K562 (cell line): ENCODE results near the gene IPO7. TPM values are rescaled to one million over a fixed set of nuclear protein-coding genes. Genes with fewer than 3 reads are reported as not detected.

Source experiments
- ATF7 ChIP-seq: fragments of 450-650 bp; IDR thresholded peaks from 2 replicates; pipeline ENCODE4 v1.7.1; 2014; ENCODE audit warnings: mild to moderate bottlenecking, moderate library complexity
- BHLHE40 ChIP-seq: IDR thresholded peaks from 2 replicates; pipeline ENCODE4 v1.6.1; 2011; ENCODE audit warnings: low read length, improper control_type of control experiment
- CAMTA2 ChIP-seq: fragments of 250-450 bp; sonication (Bioruptor Pico); conservative IDR thresholded peaks from 2 replicates; pipeline ENCODE4 v1.5.1; 2022
- CC2D1A ChIP-seq: fragments of 450-650 bp; IDR thresholded peaks from 2 replicates; pipeline ENCODE4 v1.6.1; 2017; ENCODE audit warnings: mild to moderate bottlenecking
- FOXK1 ChIP-seq: sonication (generic); formaldehyde crosslinking; IDR thresholded peaks from 2 replicates; pipeline ENCODE4 v1.8.0; 2022; ENCODE audit warnings: missing genetic modification reagents, mild to moderate bottlenecking, borderline replicate concordance
- FOXO4 ChIP-seq: fragments of 450-650 bp; formaldehyde crosslinking; IDR thresholded peaks from 2 replicates; pipeline ENCODE4 v1.4.0; 2020; ENCODE audit warnings: mild to moderate bottlenecking, moderate library complexity
- HDAC6 ChIP-seq: IDR thresholded peaks from 2 replicates; pipeline ENCODE4 v1.6.1; 2012; ENCODE audit warnings: low read depth, mild to moderate bottlenecking, control low read depth, inconsistent platforms, low read length, moderate library complexity
- HOMEZ ChIP-seq: fragments of 250-450 bp; sonication (Bioruptor Pico); IDR thresholded peaks from 2 replicates; pipeline ENCODE4 v1.4.0; 2020; ENCODE audit warnings: mild to moderate bottlenecking, moderate library complexity
- MYC ChIP-seq, 2 experiments: fragments of 250-450 bp in 1 of 2; sonication (Bioruptor Pico) in 1 of 2; IDR thresholded peaks; 2 replicates each; pipeline versions ENCODE4 v1.5.1 to v1.6.1; 2012 to 2021; ENCODE audit warnings: low read depth in 2 of 2, borderline replicate concordance in 1 of 2, improper control_type of control experiment in 1 of 2, low read length in 1 of 2, mild to moderate bottlenecking in 1 of 2, moderate library complexity in 1 of 2
- NCOA1 ChIP-seq: fragments of 450-650 bp; IDR thresholded peaks from 2 replicates; pipeline ENCODE4 v1.6.1; 2016; ENCODE audit warnings: low read depth
- NEUROD1 ChIP-seq: fragments of 150-350 bp; IDR thresholded peaks from 2 replicates; pipeline ENCODE4 v1.6.1; 2014; ENCODE audit warnings: borderline replicate concordance, low read length, low read depth; ENCODE audit not compliant: partially characterized antibody
- SAP30 ChIP-seq: fragments of 200-600 bp; sonication (generic); IDR thresholded peaks from 2 replicates; pipeline ENCODE4 v1.6.1; 2012; ENCODE audit warnings: borderline replicate concordance, low read depth, mild to moderate bottlenecking, moderate library complexity, low read length, control low read depth, inconsistent platforms; ENCODE audit not compliant: insufficient read depth, poor library complexity, severe bottlenecking
- SIN3B ChIP-seq: fragments of 450-650 bp; IDR thresholded peaks from 2 replicates; pipeline ENCODE4 v1.6.1; 2017; ENCODE audit warnings: low read depth, mild to moderate bottlenecking, moderate library complexity
- SIRT6 ChIP-seq: IDR thresholded peaks from one replicate; pipeline ENCODE4 v1.6.1; 2012; ENCODE audit warnings: low read depth, mild to moderate bottlenecking, control low read depth, inconsistent platforms, low read length, moderate library complexity
- SMAD4 ChIP-seq: fragments of 250-450 bp; sonication (Bioruptor Pico); conservative IDR thresholded peaks from 2 replicates; pipeline ENCODE4 v1.8.0; 2021; ENCODE audit warnings: inconsistent platforms, mild to moderate bottlenecking, moderate library complexity
- SMARCE1 ChIP-seq: fragments of 450-650 bp; IDR thresholded peaks from 2 replicates; pipeline ENCODE4 v1.7.1; 2016; ENCODE audit warnings: mild to moderate bottlenecking
- SNRNP70 ChIP-seq: fragments of 200-400 bp; formaldehyde crosslinking; optimal IDR thresholded peaks from 2 replicates; pipeline ENCODE3; 2017; ENCODE audit warnings: low read depth, low read length
- SRSF3 ChIP-seq: fragments of 200-400 bp; formaldehyde crosslinking; IDR thresholded peaks from 2 replicates; pipeline ENCODE4 v1.6.1; 2016; ENCODE audit warnings: mild to moderate bottlenecking, low read length, moderate library complexity; ENCODE audit not compliant: insufficient read depth
- TAF7 ChIP-seq: fragments of 450-650 bp; IDR thresholded peaks from 2 replicates; pipeline ENCODE4 v1.6.1; 2016; ENCODE audit warnings: missing genetic modification characterization, missing compliant biosample characterization
- TBL1XR1 ChIP-seq, 2 experiments: IDR thresholded peaks; 2 replicates each; pipeline ENCODE4 v1.6.1; 2012; ENCODE audit warnings: improper control_type of control experiment in 2 of 2, low read length in 2 of 2, mild to moderate bottlenecking in 1 of 2
- polyA plus RNA-seq, 8 experiments: library from polyadenylated mRNA; depleted of rRNA in 4 of 8; stranded (reverse) in 5 of 8; unstranded in 3 of 8; fragments of >200 nt; fragmentation: Nextera tagmentation in 2 of 8; fragmentation: Illumina TruSeq in 1 of 8; extraction: Ambion mirVana in 2 of 8; extraction: Trizol in 1 of 8; gene quantifications; 2 replicates each; pipeline versions ENCODE4 v1.2.1 to v1.2.3, GENCODE V29; 2011 to 2014; ENCODE audit warnings: inconsistent platforms in 1 of 8, missing spikeins in 1 of 8
- total RNA-seq, 7 experiments: library from RNA; depleted of rRNA in 6 of 7; stranded (reverse); fragments of >200 nt in 6 of 7; fragmentation: Illumina TruSeq in 2 of 7; extraction: Trizol in 2 of 7; gene quantifications; 2 replicates each; pipeline versions ENCODE4 v1.2.1 to v1.2.3, GENCODE V29; 2011 to 2021; ENCODE audit warnings: low replicate concordance in 1 of 7
- TF ChIP-seq, protein P1 (sequence below): fragments of 450-650 bp; formaldehyde crosslinking; IDR thresholded peaks from 2 replicates; pipeline ENCODE4 v1.4.0; 2020; ENCODE audit warnings: mild to moderate bottlenecking, moderate library complexity
- TF ChIP-seq, protein P2 (sequence below): fragments of 250-450 bp; sonication (Bioruptor Pico); IDR thresholded peaks from 2 replicates; pipeline ENCODE4 v1.8.0; 2021; ENCODE audit warnings: mild to moderate bottlenecking, moderate library complexity

The IPO7 gene
- total and polyA plus RNA-seq, 9 of the 15 experiments (the other 6 are each of a cell fraction or from before 2014, with no cell fraction given), result 23.6 to 138 (median 110) TPM

DNA sequence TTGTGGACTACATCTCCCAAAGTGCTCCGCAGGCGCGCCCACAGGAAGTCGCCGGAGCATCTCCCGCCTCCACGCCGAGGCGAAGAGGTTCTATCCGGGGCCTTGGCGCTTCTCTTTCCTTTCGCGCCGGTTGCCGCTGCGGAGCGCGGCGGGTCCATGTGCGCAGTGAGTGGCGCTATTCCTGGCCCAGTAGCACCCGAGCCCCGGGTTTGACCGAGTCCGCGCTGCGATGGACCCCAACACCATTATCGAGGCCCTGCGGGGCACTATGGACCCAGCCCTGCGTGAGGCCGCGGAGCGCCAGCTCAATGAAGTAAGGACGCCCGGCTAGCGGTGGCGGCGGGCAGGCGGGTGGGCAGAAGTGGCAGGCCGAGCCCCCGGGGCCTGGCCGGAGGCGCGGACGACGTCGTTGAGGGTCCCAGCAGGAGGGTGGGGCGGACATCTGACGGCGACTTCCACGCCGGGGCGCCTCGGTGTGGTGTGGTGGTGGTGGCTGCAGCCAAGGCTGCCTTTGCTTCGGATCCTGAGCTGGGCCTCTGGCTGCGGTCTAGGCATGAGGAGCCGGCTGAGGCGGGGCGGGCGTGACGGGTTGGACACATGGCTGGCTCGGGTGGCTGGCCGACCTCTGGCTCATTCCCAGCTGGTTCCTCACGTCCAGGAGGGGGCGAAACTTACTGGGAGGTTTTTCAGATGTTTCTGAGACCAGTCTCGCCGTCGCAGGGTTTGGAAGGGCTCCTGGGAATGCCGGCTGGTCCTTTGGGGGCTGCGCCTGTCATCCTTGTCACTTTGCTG is at the start of gene IPO7 (continued):
- TF ChIP-seq, protein P1, sequence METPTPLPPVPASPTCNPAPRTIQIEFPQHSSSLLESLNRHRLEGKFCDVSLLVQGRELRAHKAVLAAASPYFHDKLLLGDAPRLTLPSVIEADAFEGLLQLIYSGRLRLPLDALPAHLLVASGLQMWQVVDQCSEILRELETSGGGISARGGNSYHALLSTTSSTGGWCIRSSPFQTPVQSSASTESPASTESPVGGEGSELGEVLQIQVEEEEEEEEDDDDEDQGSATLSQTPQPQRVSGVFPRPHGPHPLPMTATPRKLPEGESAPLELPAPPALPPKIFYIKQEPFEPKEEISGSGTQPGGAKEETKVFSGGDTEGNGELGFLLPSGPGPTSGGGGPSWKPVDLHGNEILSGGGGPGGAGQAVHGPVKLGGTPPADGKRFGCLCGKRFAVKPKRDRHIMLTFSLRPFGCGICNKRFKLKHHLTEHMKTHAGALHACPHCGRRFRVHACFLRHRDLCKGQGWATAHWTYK (CRISPR knock-in tag), result peak; percentile 70; the same call in 1 of the 2 replicates
- TF ChIP-seq NCOA1 (peak; percentile 62; the same call in 1 of the 2 replicates), CAMTA2 (CRISPR knock-in tag) (no peak), TAF7 (tag) (peak; percentile 69), SMAD4 (CRISPR knock-in tag) (peak; percentile 52; the same call in 1 of the 2 replicates), FOXO4 (CRISPR knock-in tag) (no peak), HOMEZ (CRISPR knock-in tag) (no peak), MYC (IDR thresholded peaks at IDR 0.05; ENCODE audit: low read depth, low read length) (peak; percentile 99), MYC (CRISPR knock-in tag; IDR thresholded peaks at IDR 0.05; ENCODE audit: borderline replicate concordance, low read depth) (peak; percentile 95), TBL1XR1 (IDR thresholded peaks at IDR 0.05; ENCODE audit: low read length in 2 of 2) (0 out of 4 replicates have a peak, but pooled peaks of 1 of the 2 experiments have one; percentile 8), SAP30 (peak; percentile 87), SMARCE1 (no peak), SNRNP70 (no peak), ATF7 (peak; percentile 73), SRSF3 (peak; percentile 76; the same call in 1 of the 2 replicates), NEUROD1 (no peak), CC2D1A (no peak), SIRT6 (no peak), BHLHE40 (peak; percentile 9; the same call in 1 of the 2 replicates), SIN3B (peak; percentile 45; the same call in 1 of the 2 replicates), HDAC6 (no peak), FOXK1 (peak; percentile 95; the same call in 1 of the 2 replicates)
- TF ChIP-seq, protein P2, sequence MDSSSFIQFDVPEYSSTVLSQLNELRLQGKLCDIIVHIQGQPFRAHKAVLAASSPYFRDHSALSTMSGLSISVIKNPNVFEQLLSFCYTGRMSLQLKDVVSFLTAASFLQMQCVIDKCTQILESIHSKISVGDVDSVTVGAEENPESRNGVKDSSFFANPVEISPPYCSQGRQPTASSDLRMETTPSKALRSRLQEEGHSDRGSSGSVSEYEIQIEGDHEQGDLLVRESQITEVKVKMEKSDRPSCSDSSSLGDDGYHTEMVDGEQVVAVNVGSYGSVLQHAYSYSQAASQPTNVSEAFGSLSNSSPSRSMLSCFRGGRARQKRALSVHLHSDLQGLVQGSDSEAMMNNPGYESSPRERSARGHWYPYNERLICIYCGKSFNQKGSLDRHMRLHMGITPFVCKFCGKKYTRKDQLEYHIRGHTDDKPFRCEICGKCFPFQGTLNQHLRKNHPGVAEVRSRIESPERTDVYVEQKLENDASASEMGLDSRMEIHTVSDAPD (CRISPR knock-in tag), result no peak
